HG03460 (cell line): Measurements from ENCODE around the gene AGTPBP1.

Source experiments
- ATAC-seq: cut with Tn5 transposase; IDR thresholded peaks from one replicate; pipeline ENCODE4 v1.9.1; 2021; ENCODE audit not compliant: unreplicated experiment

Gene AGTPBP1

GRCh38 chr9:85502815-85503655, 238.7 kb downstream of the AGTPBP1 start:
- ATAC-seq, result no peak

GRCh38 chr9:85501882-85502281, 239.9 kb downstream of the AGTPBP1 start:
- ATAC-seq, result no peak

- ATAC-seq, result no peak
These were observed 240.3 kb downstream of the AGTPBP1 start for GRCh38 chr9:85501456-85501855.
